HepG2 (cell line): ENCODE results near the gene KCNA4. TPM values are rescaled to one million over a fixed set of nuclear protein-coding genes. Genes with fewer than 3 reads are reported as not detected.

Experiments used
- ATAC-seq: fragments of 200-7000 bp; cut with Tn5 transposase; 3 replicates; pipeline ENCODE4 v1.9.1; 2020; ENCODE audit warnings: mild to moderate bottlenecking, moderate library complexity
- BruUV-seq: library from RNA; stranded (reverse); fragments of 400-500 nt; replicated peaks from 2 replicates; lab custom pipeline; 2021; lab: Mats Ljungman, UMichigan
- CTCF ChIA-PET: fragments of 300-600 bp; formaldehyde crosslinking; extraction: SDS; loops from one replicate; lab custom pipeline; 2021; ENCODE audit warnings: low total read pairs, inconsistent platforms, low intra/inter-chr PET ratio; lab: Yijun Ruan, JAX
- POLR2A ChIA-PET: fragments of 350-600 bp; sonication (Branson Sonifier 250); formaldehyde crosslinking; loops from one replicate; lab custom pipeline; 2020; ENCODE audit warnings: antibody characterized with exemption, inconsistent platforms; lab: Yijun Ruan, JAX
- DNase-seq: peaks from one replicate; pipeline ENCODE4 v3.0.0-alpha.2; 2015; ENCODE audit warnings: low spot score
- FAIRE-seq: peaks from 3 replicates; lab custom pipeline; 2011; peaks lifted over from hg19 to GRCh38; lab: Jason Lieb, UNC
- H2AFZ ChIP-seq: one replicate; pipeline ENCODE4 v1.6.1; 2011; ENCODE audit warnings: low read length, inconsistent platforms
- H3K27ac ChIP-seq: fragments of 300-600 bp; 3 replicates; pipeline ENCODE4 v1.8.0; 2011; ENCODE audit warnings: mixed run types, mild to moderate bottlenecking, mixed read lengths, low read length, inconsistent platforms; ENCODE audit not compliant: insufficient read depth; ENCODE audit errors: extremely low read length
- H3K27me3 ChIP-seq, 2 experiments: fragments of 200-600 bp in 1 of 2; 2 replicates in 1 of 2; 3 replicates in 1 of 2; pipeline versions ENCODE4 v1.6.0 to v1.8.0; 2011; ENCODE audit warnings: low read length in 2 of 2, mild to moderate bottlenecking in 2 of 2, moderate library complexity in 2 of 2, inconsistent platforms in 1 of 2; ENCODE audit not compliant: insufficient read depth in 2 of 2, control insufficient read depth in 1 of 2
- H3K36me3 ChIP-seq, 2 experiments: fragments of 200-600 bp in 1 of 2; replicated peaks in 1 of 2; 2 replicates in 1 of 2; 3 replicates in 1 of 2; pipeline versions ENCODE4 v1.5.1 to v1.8.0; 2011; ENCODE audit warnings: low read length in 2 of 2, inconsistent platforms in 1 of 2; ENCODE audit not compliant: insufficient read depth in 2 of 2, control insufficient read depth in 1 of 2
- H3K4me1 ChIP-seq: 2 replicates; pipeline ENCODE4 v1.5.1; 2012; ENCODE audit warnings: low read length, inconsistent platforms; ENCODE audit not compliant: insufficient read depth
- H3K4me2 ChIP-seq: 2 replicates; pipeline ENCODE4 v1.6.0; 2011; ENCODE audit warnings: low read depth, low read length, inconsistent platforms
- H3K4me3 ChIP-seq, 3 experiments: fragments of 200-600 bp in 1 of 3; sonication (generic), shearing (Covaris generic) in 1 of 3; replicated peaks in 1 of 3; 2 replicates each; pipeline ENCODE4 v1.5.1; 2011 to 2016; ENCODE audit warnings: low read length in 3 of 3, inconsistent platforms in 2 of 3, low read depth in 2 of 3, mild to moderate bottlenecking in 2 of 3, control low read depth in 1 of 3, mixed read lengths in 1 of 3; ENCODE audit not compliant: insufficient read depth in 1 of 3
- H3K79me2 ChIP-seq: one replicate; pipeline ENCODE4 v1.6.1; 2011; ENCODE audit warnings: low read length, inconsistent platforms; ENCODE audit not compliant: insufficient read depth
- H3K9ac ChIP-seq: 2 replicates; pipeline ENCODE4 v1.6.0; 2011; ENCODE audit warnings: mild to moderate bottlenecking, low read depth, low read length, inconsistent platforms; ENCODE audit not compliant: insufficient read depth
- H3K9me3 ChIP-seq: 2 replicates; pipeline ENCODE4 v1.5.1; 2012; ENCODE audit warnings: mild to moderate bottlenecking, low read length
- H4K20me1 ChIP-seq: 2 replicates; pipeline ENCODE4 v1.6.0; 2011; ENCODE audit warnings: inconsistent platforms, mild to moderate bottlenecking, low read length, moderate library complexity; ENCODE audit not compliant: insufficient read depth
- ATF5 ChIP-seq: sonication (generic); formaldehyde crosslinking; IDR thresholded peaks from 2 replicates; pipeline ENCODE4 v1.4.0; 2020; ENCODE audit warnings: mild to moderate bottlenecking, low read depth, missing genetic modification reagents
- CREB1 ChIP-seq, 2 experiments: fragments of 450-650 bp in 1 of 2; IDR thresholded peaks; 2 replicates each; pipeline ENCODE4 v1.6.1; 2016 to 2017; ENCODE audit warnings: control low read depth in 1 of 2, mild to moderate bottlenecking in 1 of 2, missing compliant biosample characterization in 1 of 2, missing genetic modification characterization in 1 of 2
- DPF2 ChIP-seq: sonication (generic); formaldehyde crosslinking; IDR thresholded peaks from 2 replicates; pipeline ENCODE4 v1.4.0; 2020; ENCODE audit warnings: mild to moderate bottlenecking, low read depth, missing genetic modification reagents, borderline replicate concordance
- MLXIP ChIP-seq: sonication (generic); formaldehyde crosslinking; IDR thresholded peaks from 2 replicates; pipeline ENCODE4 v1.9.0; 2021; ENCODE audit warnings: missing genetic modification reagents, borderline replicate concordance
- PAX8 ChIP-seq: sonication (generic); formaldehyde crosslinking; IDR thresholded peaks from 2 replicates; pipeline ENCODE4 v1.8.0; 2022; ENCODE audit warnings: mild to moderate bottlenecking, missing genetic modification reagents, borderline replicate concordance
- SIN3A ChIP-seq: IDR thresholded peaks from 2 replicates; pipeline ENCODE4 v1.6.1; 2011; ENCODE audit warnings: low read depth, mild to moderate bottlenecking, control low read depth, low read length, borderline replicate concordance
- TBX2 ChIP-seq: sonication (generic); formaldehyde crosslinking; IDR thresholded peaks from 2 replicates; pipeline ENCODE4 v1.5.0; 2020; ENCODE audit warnings: missing genetic modification reagents, mild to moderate bottlenecking, borderline replicate concordance
- ZBTB20 ChIP-seq: sonication (generic); formaldehyde crosslinking; IDR thresholded peaks from 2 replicates; pipeline ENCODE4 v1.8.1; 2023; ENCODE audit warnings: missing genetic modification reagents, low read depth, mild to moderate bottlenecking, borderline replicate concordance
- ZNF264 ChIP-seq: sonication (generic); formaldehyde crosslinking; IDR thresholded peaks from 2 replicates; pipeline ENCODE4 v1.4.0; 2020; ENCODE audit warnings: missing genetic modification reagents
- ZNF276 ChIP-seq: sonication (generic); formaldehyde crosslinking; IDR thresholded peaks from 2 replicates; pipeline ENCODE4 v1.4.0; 2020; ENCODE audit warnings: mild to moderate bottlenecking, low read depth, missing genetic modification reagents
- ZNF414 ChIP-seq: sonication (generic); formaldehyde crosslinking; IDR thresholded peaks from 2 replicates; pipeline ENCODE4 v1.5.0; 2020; ENCODE audit warnings: missing genetic modification reagents
- ZNF567 ChIP-seq: sonication (generic); formaldehyde crosslinking; IDR thresholded peaks from 2 replicates; pipeline ENCODE4 v1.8.1; 2023; ENCODE audit warnings: mild to moderate bottlenecking, missing genetic modification reagents, borderline replicate concordance
- ZNF704 ChIP-seq: sonication (generic); formaldehyde crosslinking; IDR thresholded peaks from 2 replicates; pipeline ENCODE4 v1.8.1; 2023; ENCODE audit warnings: mild to moderate bottlenecking, inconsistent platforms, moderate library complexity, missing genetic modification reagents, borderline replicate concordance
- WGBS: methylation state at CpG from one replicate; pipeline ENCODE4 v1.1.6; 2017; ENCODE audit warnings: low lambda C conversion rate; 5-methylcytosine and 5-hydroxymethylcytosine counted together
- in situ Hi-C: cut with HindIII; loops from 2 replicates; pipeline ENCODE4 v1.10.0; 2017; ENCODE audit warnings: low pct_unique_long_range_greater_than_20kb; ENCODE audit not compliant: extremely low pct_ligation_motif_present
- intact Hi-C: fragments of 100-400 bp; cut with micrococcal nuclease; formaldehyde crosslinking; loops from one replicate; pipeline ENCODE4 v1.10.0; 2022; ENCODE audit not compliant: unreplicated experiment
- polyA plus RNA-seq, 8 experiments: library from polyadenylated mRNA; depleted of rRNA in 3 of 8; stranded (reverse) in 7 of 8; unstranded in 1 of 8; fragments of >200 nt; fragmentation: Illumina TruSeq in 4 of 8; extraction: Trizol in 4 of 8; gene quantifications; 2 replicates each; pipeline versions ENCODE4 v1.2.1 to v1.2.3, GENCODE V29; 2011 to 2016; ENCODE audit warnings: low read depth in 4 of 8, missing spikeins in 1 of 8, mixed read lengths in 1 of 8; ENCODE audit not compliant: insufficient read depth in 1 of 8
- total RNA-seq, 5 experiments: library from RNA; depleted of rRNA; stranded (reverse); fragments of >200 nt; fragmentation: Illumina TruSeq; extraction: Trizol; gene quantifications; 2 replicates each; pipeline ENCODE4 v1.2.3, GENCODE V29; 2016; ENCODE audit warnings: low read depth in 1 of 5

The KCNA4 gene
- total and polyA plus RNA-seq, 2 of the 13 experiments (the other 11 are each of a cell fraction or from before 2014, with no cell fraction given): not detected

GRCh38 chr11:30059172-30059815 is 42.5 kb upstream of the KCNA4 start (continued):
- TF ChIP-seq MLXIP (CRISPR knock-in tag): no peak
- no peak for TF ChIP-seq ATF5 (CRISPR knock-in tag)
- no peak for TF ChIP-seq ZNF264 (CRISPR knock-in tag)
- TF ChIP-seq, all 625 proteins: peak for 0

- Histone ChIP-seq H3K36me3 (no peaks in the 10 kb centered on the region), H3K4me3 (no peak overlapping the region), H3K79me2 (no peaks in the 10 kb centered on the region), H3K4me2 (no peak overlapping the region), H4K20me1 (no peaks in the 10 kb centered on the region), H3K9ac (no peak overlapping the region), H3K27ac (no peak overlapping the region), H3K27me3 (no peaks in the 10 kb centered on the region; a peak in 1 of 5 replicates), H3K9me3 (no peaks in the 10 kb centered on the region), H3K4me1 (no peaks in the 10 kb centered on the region), H2AFZ (no peak overlapping the region)
- FAIRE-seq: no peak
- WGBS: 0% methylated on average over 2 of the region's 2 CpGs
- no peak for DNase-seq
- TF ChIP-seq PAX8 (CRISPR knock-in tag) (no peak), ZNF704 (CRISPR knock-in tag) (no peak), CREB1 (IDR thresholded peaks at IDR 0.05) (no peak), CREB1 (CRISPR knock-in tag; IDR thresholded peaks at IDR 0.05) (no peak), ZNF276 (CRISPR knock-in tag) (no peak), ZBTB20 (CRISPR knock-in tag) (no peak), DPF2 (CRISPR knock-in tag) (no peak), TBX2 (CRISPR knock-in tag) (no peak), ZNF567 (CRISPR knock-in tag) (no peak), SIN3A (no peak), ZNF414 (CRISPR knock-in tag) (no peak)
- in situ Hi-C loops: no loop called here
- intact Hi-C loops: no loop called here
- CTCF ChIA-PET: no interaction called here
- no TSS peak for BruUV-seq
- ATAC-seq: no peak
- POLR2A ChIA-PET: no interaction called here
Measured at GRCh38 chr11:30049214-30049613, 32.4 kb upstream of the KCNA4 start.
